RWPE1 (cell line): ENCODE measurements around the gene BOD1L2.

Source experiments
- CTCF ChIA-PET: fragments of 350-600 bp; sonication (Branson Sonifier 250); formaldehyde crosslinking; extraction: SDS; loops from one replicate; lab custom pipeline; 2021; lab: Yijun Ruan, JAX
- POLR2A ChIA-PET: fragments of 400-600 bp; formaldehyde crosslinking; extraction: SDS; loops from one replicate; lab custom pipeline; 2020; ENCODE audit warnings: antibody characterized with exemption; ENCODE audit not compliant: low non-redundant PET; lab: Yijun Ruan, JAX
- DNase-seq: peaks from one replicate; pipeline ENCODE4 v3.0.0; 2012; ENCODE audit warnings: low spot score
- H3K27ac ChIP-seq: fragments of 450-650 bp; 2 replicates; pipeline ENCODE4 v1.5.1; 2017
- TF ChIP-seq, protein P1 (sequence below): fragments of 450-650 bp; conservative IDR thresholded peaks from 2 replicates; pipeline ENCODE4 v1.5.1; 2017; ENCODE audit warnings: low read depth, mild to moderate bottlenecking

The BOD1L2 gene

DNA sequence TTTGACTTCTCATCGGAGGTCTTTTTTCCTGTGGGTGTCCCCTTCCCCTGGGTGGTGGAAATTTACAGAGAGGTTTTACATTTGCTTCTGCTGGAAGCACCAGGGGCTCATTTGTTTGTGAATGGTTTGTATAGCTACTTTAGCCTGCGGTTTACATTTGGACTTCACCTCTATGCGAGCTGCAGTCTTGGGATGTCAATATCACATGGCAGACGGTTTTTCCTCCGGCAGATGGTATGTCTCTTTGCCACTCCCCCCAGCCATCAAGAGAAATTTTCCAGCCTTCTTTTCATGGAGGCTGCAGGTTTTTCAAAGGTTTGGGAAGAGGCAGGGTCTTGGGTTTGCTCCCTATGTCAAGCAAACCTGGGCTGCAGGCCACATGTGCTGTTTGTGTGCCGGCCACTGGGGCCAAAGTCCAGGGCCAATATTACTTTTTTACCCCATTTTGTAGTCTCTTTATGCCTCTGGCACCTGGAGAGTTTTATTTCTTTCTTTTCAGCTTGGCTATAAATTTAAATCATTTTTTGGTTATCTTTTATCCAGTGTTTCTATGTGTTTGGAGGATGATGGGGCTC lies 23.9 kb upstream of the BOD1L2 start:
- no peak for DNase-seq
- POLR2A ChIA-PET = no interaction called here
- CTCF ChIA-PET = no interaction called here
- no peak overlapping the region for H3K27ac ChIP-seq
- TF ChIP-seq, protein P1, sequence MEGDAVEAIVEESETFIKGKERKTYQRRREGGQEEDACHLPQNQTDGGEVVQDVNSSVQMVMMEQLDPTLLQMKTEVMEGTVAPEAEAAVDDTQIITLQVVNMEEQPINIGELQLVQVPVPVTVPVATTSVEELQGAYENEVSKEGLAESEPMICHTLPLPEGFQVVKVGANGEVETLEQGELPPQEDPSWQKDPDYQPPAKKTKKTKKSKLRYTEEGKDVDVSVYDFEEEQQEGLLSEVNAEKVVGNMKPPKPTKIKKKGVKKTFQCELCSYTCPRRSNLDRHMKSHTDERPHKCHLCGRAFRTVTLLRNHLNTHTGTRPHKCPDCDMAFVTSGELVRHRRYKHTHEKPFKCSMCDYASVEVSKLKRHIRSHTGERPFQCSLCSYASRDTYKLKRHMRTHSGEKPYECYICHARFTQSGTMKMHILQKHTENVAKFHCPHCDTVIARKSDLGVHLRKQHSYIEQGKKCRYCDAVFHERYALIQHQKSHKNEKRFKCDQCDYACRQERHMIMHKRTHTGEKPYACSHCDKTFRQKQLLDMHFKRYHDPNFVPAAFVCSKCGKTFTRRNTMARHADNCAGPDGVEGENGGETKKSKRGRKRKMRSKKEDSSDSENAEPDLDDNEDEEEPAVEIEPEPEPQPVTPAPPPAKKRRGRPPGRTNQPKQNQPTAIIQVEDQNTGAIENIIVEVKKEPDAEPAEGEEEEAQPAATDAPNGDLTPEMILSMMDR = no peak

DNA sequence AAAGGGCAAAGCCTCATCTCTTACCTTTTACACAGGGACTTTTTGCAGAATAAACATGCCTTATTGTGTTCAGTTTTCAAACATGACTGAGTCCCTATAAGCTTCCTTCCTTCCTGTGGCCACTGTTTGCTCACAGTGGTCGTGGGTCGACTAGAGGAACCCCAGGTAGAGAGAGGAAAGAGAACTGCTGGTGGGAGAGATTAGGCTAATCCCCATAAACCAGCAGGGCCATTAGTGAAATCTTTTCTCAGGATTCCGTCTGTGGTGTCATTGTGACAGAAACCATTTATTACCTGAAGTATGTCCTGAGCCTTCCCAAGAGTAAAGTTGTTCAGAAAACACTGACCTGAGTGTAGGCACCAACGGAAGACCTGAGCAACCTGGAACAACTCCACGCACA lies 21.3 kb upstream of the BOD1L2 start:
- TF ChIP-seq, protein P1 = no peak
- ChIA-PET CTCF (no interaction called here), POLR2A (no interaction called here)
- DNase-seq = no peak
- no peak overlapping the region for H3K27ac ChIP-seq

DNA sequence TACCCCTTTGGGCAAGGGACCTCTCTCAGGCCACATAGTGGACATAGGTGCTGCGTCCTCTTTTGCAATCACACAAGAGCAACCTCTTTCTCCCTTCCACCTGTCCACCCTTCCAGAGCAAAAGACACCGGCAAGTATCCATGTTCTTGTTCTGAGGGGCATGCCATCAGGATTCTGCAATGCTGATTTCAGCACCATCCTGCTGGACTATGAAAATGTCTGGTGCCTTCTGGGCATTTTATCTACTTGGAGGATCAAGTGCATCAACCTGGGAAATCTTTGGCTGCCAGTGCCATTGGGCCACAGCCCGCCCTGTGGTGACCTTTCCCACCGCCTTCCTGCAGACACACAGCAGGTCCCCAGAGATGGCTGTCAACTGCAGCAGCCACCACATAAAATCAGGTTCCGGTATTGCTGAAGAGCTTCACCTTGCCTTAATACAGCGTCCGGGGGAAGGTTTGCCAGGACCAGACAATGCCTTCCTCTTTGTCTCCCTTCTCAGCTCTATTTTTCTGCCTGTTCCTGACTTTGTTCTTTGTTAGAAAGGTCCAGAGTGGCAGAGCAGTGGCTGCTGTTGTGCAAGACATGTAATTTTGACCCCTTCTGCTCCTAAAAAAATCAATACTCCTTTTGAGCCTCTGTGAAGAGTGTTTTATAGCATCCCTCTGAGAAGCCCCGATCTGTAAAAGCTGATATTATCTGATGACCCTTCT lies 18.5 kb upstream of the BOD1L2 start:
- CTCF ChIA-PET = no interaction called here

DNA sequence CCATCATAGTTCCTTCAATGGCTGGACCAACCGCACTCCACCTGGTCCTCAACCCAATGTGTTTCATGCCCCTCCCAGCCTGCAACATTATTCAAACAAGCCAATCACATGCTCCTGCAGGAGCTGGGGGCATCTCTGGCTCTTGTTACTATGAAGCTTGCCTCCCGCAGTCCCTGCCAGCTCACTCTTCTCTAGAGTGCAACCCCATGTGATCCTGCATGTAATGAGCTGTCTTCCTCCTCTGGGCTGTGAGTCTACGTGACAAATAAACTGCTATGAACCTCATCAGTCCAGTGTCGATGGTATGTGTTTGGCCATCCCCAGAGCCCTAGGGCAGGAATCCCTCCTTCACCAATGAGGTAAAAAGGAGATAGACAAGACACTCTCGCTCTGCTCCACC lies 15.8 kb upstream of the BOD1L2 start:
- ChIA-PET POLR2A (no interaction called here), CTCF (no interaction called here)
- DNase-seq = no peak
- H3K27ac ChIP-seq = no peak overlapping the region
- TF ChIP-seq, protein P1 = no peak

More for the DNA sequence above, 18.5 kb upstream of the BOD1L2 start:
- TF ChIP-seq, protein P1 = no peak
- no peak for DNase-seq
- POLR2A ChIA-PET = no interaction called here
- no peak overlapping the region for H3K27ac ChIP-seq

DNA sequence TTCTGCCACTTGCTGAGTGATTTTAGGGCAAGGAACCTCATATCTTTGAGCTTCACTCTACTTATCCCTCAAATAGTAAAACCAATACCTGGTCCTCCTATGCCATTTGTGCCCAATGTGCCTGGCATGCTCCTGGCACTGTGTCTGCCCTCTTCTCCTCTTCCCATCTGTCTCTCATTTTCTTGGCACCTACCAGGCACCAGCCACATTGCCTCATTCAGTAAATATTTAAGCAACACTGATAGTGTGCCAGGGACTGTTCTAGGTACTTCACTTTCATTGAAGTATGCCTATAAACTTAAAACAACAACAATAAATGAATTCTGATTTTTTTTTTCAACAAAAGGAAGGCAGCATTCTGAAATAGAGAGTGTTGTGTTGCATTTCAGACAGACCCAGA lies 15.1 kb upstream of the BOD1L2 start:
- CTCF ChIA-PET = no interaction called here
- H3K27ac ChIP-seq = no peak overlapping the region
- TF ChIP-seq, protein P1 = no peak
- no peak for DNase-seq
- POLR2A ChIA-PET = no interaction called here

DNA sequence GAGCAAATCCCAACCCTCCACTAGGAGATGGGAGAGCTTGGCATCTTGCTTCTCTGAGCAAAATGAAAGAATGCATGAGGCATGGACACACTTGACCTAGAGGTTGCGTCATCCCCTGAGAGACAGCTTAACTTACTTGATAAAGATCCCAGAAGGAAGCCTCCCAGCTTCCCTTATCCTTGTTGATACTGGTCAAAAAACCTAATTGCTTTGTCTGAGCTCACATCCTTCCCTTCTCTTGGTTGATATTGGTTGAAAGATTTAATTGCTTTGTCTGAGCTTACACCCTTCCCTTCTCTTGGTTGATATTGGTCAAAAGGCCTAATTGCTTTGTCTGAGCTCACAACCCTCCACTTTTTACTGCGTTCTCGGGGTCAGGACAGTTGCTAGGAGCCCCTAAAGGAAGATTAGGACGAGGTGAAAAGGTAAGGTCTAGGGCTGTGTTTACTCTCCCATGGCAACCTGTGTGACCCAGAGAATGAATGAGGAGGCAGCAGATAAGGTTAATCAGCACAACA lies 12.2 kb upstream of the BOD1L2 start:
- ChIA-PET POLR2A (no interaction called here), CTCF (interaction anchor here (0.6 kb wide), 1 partner anchor 139 kb away, joined by 4 read pairs; no protein-coding TSS in a partner anchor)
- TF ChIP-seq, protein P1 = no peak
- H3K27ac ChIP-seq = no peak overlapping the region
- DNase-seq = no peak
